ENCODE measurements around the gene PERCC1.

The PERCC1 gene

GRCh38 chr16:1430759-1431496 lies at the start of gene PERCC1:
Gene PERCC1 (plus strand): TSS chr16:1431078. CDS start chr16:1432594, 1,516 bp downstream.
- no peak for DNase-seq (ENCODE audit: low read depth)
- H3K4me3 ChIP-seq (ENCODE audit: control insufficient read depth, low read depth, low read length), result no peak within 1 kb of the TSS
- TF ChIP-seq CTCF (IDR thresholded peaks at IDR 0.05; ENCODE audit: control insufficient read depth, insufficient read depth, low read depth, low read length, missing control alignments), result no peak

GRCh38 chr16:1381612-1382406 lies 49.1 kb upstream of the PERCC1 start:
- no peak overlapping the region for H3K4me3 ChIP-seq (ENCODE audit: control insufficient read depth, low read depth, low read length)
- TF ChIP-seq CTCF (IDR thresholded peaks at IDR 0.05; ENCODE audit: control insufficient read depth, insufficient read depth, low read depth, low read length, missing control alignments), result no peak
- no peak for DNase-seq (ENCODE audit: low read depth)

GRCh38 chr16:1383556-1383955 lies 47.3 kb upstream of the PERCC1 start:
- no peak overlapping the region for H3K4me3 ChIP-seq (ENCODE audit: control insufficient read depth, low read depth, low read length)
- no peak for DNase-seq (ENCODE audit: low read depth)
- no peak for TF ChIP-seq CTCF (IDR thresholded peaks at IDR 0.05; ENCODE audit: control insufficient read depth, insufficient read depth, low read depth, low read length, missing control alignments)

- TF ChIP-seq CTCF (IDR thresholded peaks at IDR 0.05; ENCODE audit: control insufficient read depth, insufficient read depth, low read depth, low read length, missing control alignments), result no peak
- no peak overlapping the region for H3K4me3 ChIP-seq (ENCODE audit: control insufficient read depth, low read depth, low read length)
- no peak for DNase-seq (ENCODE audit: low read depth)
Measured at GRCh38 chr16:1385232-1385631, 45.6 kb upstream of the PERCC1 start.

- TF ChIP-seq CTCF (IDR thresholded peaks at IDR 0.05; ENCODE audit: control insufficient read depth, insufficient read depth, low read depth, low read length, missing control alignments), result no peak
- no peak overlapping the region for H3K4me3 ChIP-seq (ENCODE audit: control insufficient read depth, low read depth, low read length)
- DNase-seq (ENCODE audit: low read depth), result no peak
Measured at GRCh38 chr16:1387331-1387730, 43.5 kb upstream of the PERCC1 start.

GRCh38 chr16:1389762-1390161 lies 41.1 kb upstream of the PERCC1 start:
- TF ChIP-seq CTCF (IDR thresholded peaks at IDR 0.05; ENCODE audit: control insufficient read depth, insufficient read depth, low read depth, low read length, missing control alignments), result no peak
- no peak for DNase-seq (ENCODE audit: low read depth)
- H3K4me3 ChIP-seq (ENCODE audit: control insufficient read depth, low read depth, low read length), result no peak overlapping the region
